Loucy (cell line): ENCODE results near the gene ZBED1.

Experiments used
- H2AFZ ChIP-seq: fragments of 200-600 bp; sonication (generic); 2 replicates; pipeline ENCODE4 v1.6.0; 2016; ENCODE audit warnings: antibody characterized with exemption, mild to moderate bottlenecking, low read length, moderate library complexity
- H3F3A ChIP-seq: fragments of 200-600 bp; 2 replicates; pipeline ENCODE4 v1.6.0; 2016; ENCODE audit warnings: antibody characterized with exemption, low read depth, mild to moderate bottlenecking
- H3K27me3 ChIP-seq: fragments of 200-600 bp; sonication (generic); 2 replicates; pipeline ENCODE4 v1.6.1; 2014; ENCODE audit warnings: low read length, mild to moderate bottlenecking; ENCODE audit not compliant: insufficient read depth, poor library complexity, severe bottlenecking
- H3K36me3 ChIP-seq: fragments of 200-600 bp; sonication (generic); 2 replicates; pipeline ENCODE4 v1.6.1; 2016; ENCODE audit warnings: low read length; ENCODE audit not compliant: insufficient read depth
- H3K4me1 ChIP-seq: fragments of 200-600 bp; sonication (generic); 2 replicates; pipeline ENCODE4 v1.5.1; 2014; ENCODE audit warnings: low read length, mild to moderate bottlenecking; ENCODE audit not compliant: insufficient read depth, poor library complexity, severe bottlenecking
- H3K4me2 ChIP-seq: fragments of 200-600 bp; sonication (generic); 2 replicates; pipeline ENCODE4 v1.6.0; 2014; ENCODE audit warnings: antibody characterized with exemption, low read length, low read depth, mild to moderate bottlenecking; ENCODE audit not compliant: poor library complexity, severe bottlenecking
- H3K4me3 ChIP-seq: fragments of 200-600 bp; sonication (generic); 2 replicates; pipeline ENCODE4 v1.5.1; 2014; ENCODE audit warnings: low read length, mild to moderate bottlenecking, mixed read lengths; ENCODE audit not compliant: poor library complexity, severe bottlenecking
- H3K79me2 ChIP-seq: fragments of 200-600 bp; sonication (generic); 2 replicates; pipeline ENCODE4 v1.6.1; 2014; ENCODE audit warnings: low read length; ENCODE audit not compliant: insufficient read depth
- H3K9ac ChIP-seq: fragments of 200-600 bp; sonication (generic); 2 replicates; pipeline ENCODE4 v1.6.0; 2014; ENCODE audit warnings: mild to moderate bottlenecking, low read depth, low read length, moderate library complexity; ENCODE audit not compliant: poor library complexity, severe bottlenecking
- H3K9me2 ChIP-seq: fragments of 200-600 bp; sonication (generic); replicated peaks from 2 replicates; pipeline ENCODE4 v1.6.1; 2016; ENCODE audit warnings: low read depth, low read length, mixed read lengths
- H3K9me3 ChIP-seq: fragments of 200-600 bp; sonication (generic); 2 replicates; pipeline ENCODE4 v1.6.1; 2014; ENCODE audit warnings: mild to moderate bottlenecking, antibody characterized with exemption, low read length, low read depth; ENCODE audit not compliant: insufficient read depth
- H4K20me1 ChIP-seq: fragments of 200-600 bp; sonication (generic); 2 replicates; pipeline ENCODE4 v1.6.0; 2014; ENCODE audit warnings: antibody characterized with exemption, low read length, mild to moderate bottlenecking; ENCODE audit not compliant: insufficient read depth, poor library complexity, severe bottlenecking
- CTCF ChIP-seq: fragments of 200-600 bp; sonication (generic); conservative IDR thresholded peaks from 2 replicates; pipeline ENCODE4 v1.5.1; 2014; ENCODE audit warnings: mild to moderate bottlenecking, antibody characterized with exemption, low read length
- EZH2phosphoT487 ChIP-seq: fragments of 200-600 bp; IDR thresholded peaks from 2 replicates; pipeline ENCODE4 v1.6.1; 2018; ENCODE audit warnings: antibody characterized with exemption, mild to moderate bottlenecking, moderate library complexity, borderline replicate concordance

Gene ZBED1

GRCh38 chrX:2547736-2548135 is 47.0 kb upstream of the ZBED1 start:
- no peaks in the 10 kb centered on the region for H3K9me3 ChIP-seq
- no peaks in the 10 kb centered on the region for H3K27me3 ChIP-seq
- H3K36me3 ChIP-seq: no peaks in the 10 kb centered on the region
- no peaks in the 10 kb centered on the region for H3F3A ChIP-seq
- no peaks in the 10 kb centered on the region for H3K4me1 ChIP-seq
- H2AFZ ChIP-seq: no peak overlapping the region
- H3K4me2 ChIP-seq: no peak overlapping the region
- no peak overlapping the region for H3K9ac ChIP-seq
- no peak for TF ChIP-seq EZH2phosphoT487
- TF ChIP-seq CTCF: no peak
- H3K9me2 ChIP-seq: no peaks in the 10 kb centered on the region
- no peak overlapping the region for H3K4me3 ChIP-seq
- H4K20me1 ChIP-seq: no peaks in the 10 kb centered on the region
- H3K79me2 ChIP-seq: no peaks in the 10 kb centered on the region

- Histone ChIP-seq H3K9ac (no peak overlapping the region), H3K27me3 (no peaks in the 10 kb centered on the region), H3K9me2 (no peaks in the 10 kb centered on the region), H3K4me2 (no peak overlapping the region), H3K4me1 (no peaks in the 10 kb centered on the region), H4K20me1 (no peaks in the 10 kb centered on the region), H3K4me3 (no peak overlapping the region), H3K79me2 (no peaks in the 10 kb centered on the region), H3K36me3 (no peaks in the 10 kb centered on the region), H3F3A (no peaks in the 10 kb centered on the region), H3K9me3 (no peaks in the 10 kb centered on the region), H2AFZ (no peak overlapping the region)
- TF ChIP-seq CTCF (no peak), EZH2phosphoT487 (no peak)
Measured at GRCh38 chrX:2546496-2546895, 45.7 kb upstream of the ZBED1 start.

- H3K4me3 ChIP-seq: no peak overlapping the region
- H3K4me1 ChIP-seq: no peaks in the 10 kb centered on the region
- H3K79me2 ChIP-seq: no peaks in the 10 kb centered on the region
- no peaks in the 10 kb centered on the region for H4K20me1 ChIP-seq
- TF ChIP-seq CTCF: no peak
- no peak for TF ChIP-seq EZH2phosphoT487
- no peaks in the 10 kb centered on the region for H3F3A ChIP-seq
- no peaks in the 10 kb centered on the region for H3K9me3 ChIP-seq
- H3K4me2 ChIP-seq: no peak overlapping the region
- H3K9ac ChIP-seq: no peak overlapping the region
- H2AFZ ChIP-seq: no peak overlapping the region
- no peaks in the 10 kb centered on the region for H3K36me3 ChIP-seq
- H3K9me2 ChIP-seq: no peaks in the 10 kb centered on the region
- no peaks in the 10 kb centered on the region for H3K27me3 ChIP-seq
Measured at GRCh38 chrX:2545144-2545543, 44.4 kb upstream of the ZBED1 start.
